Jurkat, Clone E6-1 (cell line): ENCODE results near the gene SMYD3.

Source experiments
- DNase-seq: peaks from one replicate; pipeline ENCODE4 v3.0.0-alpha.2; 2011; ENCODE audit warnings: low read depth, low spot score
- H3K4me3 ChIP-seq: 2 replicates; pipeline ENCODE4 v1.5.1; 2011; ENCODE audit warnings: mild to moderate bottlenecking, low read length, control low read depth, moderate library complexity

The SMYD3 gene

DNA sequence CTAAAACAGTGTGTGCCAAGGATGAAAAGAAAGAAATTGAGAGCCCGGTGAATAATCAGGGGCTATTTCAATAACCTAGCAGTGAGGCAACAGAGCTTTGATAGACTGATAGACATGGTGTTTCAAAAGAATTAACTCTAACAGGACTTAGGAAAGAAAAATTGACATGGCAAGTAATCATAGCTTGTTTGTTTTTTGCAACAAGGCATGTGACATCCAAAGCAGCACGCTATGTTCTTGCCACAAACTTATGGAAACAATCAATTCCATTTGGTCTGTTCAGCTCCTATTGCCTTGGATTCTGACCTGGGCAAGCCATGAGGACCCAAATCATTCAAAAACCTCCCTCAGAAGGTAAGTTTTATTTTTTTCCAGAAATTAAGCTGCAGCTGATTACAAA lies 608.5 kb downstream of the SMYD3 start:
- no peak for DNase-seq
- H3K4me3 ChIP-seq: no peak overlapping the region

DNA sequence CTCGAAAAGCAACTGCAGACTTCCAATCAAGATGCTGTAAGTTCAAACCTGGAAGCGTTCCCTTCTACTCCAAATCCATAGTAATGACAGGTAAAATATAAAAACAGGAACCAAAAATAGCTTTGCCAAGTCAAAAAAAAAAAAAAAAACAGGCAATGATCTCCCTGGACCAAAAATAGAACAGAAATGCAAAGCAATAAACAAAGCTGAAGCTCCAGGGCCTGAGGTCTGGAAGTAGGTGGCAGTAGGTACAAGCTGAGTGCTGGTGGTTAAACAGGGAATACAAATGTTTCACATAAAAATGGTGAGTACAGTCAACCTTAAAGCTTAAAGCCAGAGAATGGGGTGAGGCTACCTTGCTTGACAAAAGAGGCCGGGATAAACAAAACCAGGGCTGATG lies 610.8 kb downstream of the SMYD3 start:
- no peak for DNase-seq
- H3K4me3 ChIP-seq: no peak overlapping the region

DNA sequence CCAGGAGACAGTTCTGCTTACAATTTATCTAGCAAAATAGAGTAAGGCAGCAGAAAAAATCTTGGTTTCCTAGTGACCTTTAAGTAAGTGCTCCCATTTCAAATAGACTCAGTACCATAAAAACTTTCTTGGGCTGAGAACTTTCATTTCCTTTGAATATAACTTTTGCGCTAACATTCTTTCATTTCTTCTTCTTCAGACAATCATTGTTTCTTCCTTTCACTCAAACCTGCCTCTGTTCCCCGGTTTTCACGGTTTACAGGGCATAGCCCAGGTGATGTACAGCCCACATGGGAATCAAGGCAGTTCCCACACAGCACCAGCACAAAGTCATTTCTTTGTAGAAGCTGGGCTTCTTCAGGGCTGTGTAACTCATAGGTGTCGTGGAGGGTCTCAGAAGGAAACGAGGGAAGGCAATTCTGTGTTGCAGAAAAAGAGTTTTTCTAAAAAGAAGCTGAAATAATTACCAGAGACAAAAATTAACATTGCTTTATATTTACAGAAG lies 611.6 kb downstream of the SMYD3 start:
- no peak for DNase-seq
- H3K4me3 ChIP-seq: no peak overlapping the region

DNA sequence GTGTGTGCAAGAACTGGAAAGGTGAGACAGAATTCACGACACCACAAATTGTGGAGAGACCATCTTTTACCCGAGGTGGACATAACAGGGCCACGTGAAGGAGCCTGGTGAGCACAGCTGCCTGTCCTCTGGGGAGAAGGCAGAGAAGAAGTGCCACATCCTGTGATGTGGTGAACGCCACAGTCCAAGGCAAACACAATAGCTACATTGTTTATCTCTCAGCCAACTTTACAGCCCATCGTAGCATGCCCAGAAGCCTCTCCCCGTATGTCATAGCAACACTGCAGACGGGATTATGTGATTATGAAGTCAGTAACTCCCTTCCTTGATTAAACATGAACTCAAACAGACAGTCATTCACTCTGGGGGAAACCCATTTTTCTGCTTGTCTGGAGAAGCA lies 612.2 kb downstream of the SMYD3 start:
- no peak for DNase-seq
- H3K4me3 ChIP-seq: no peak overlapping the region

DNA sequence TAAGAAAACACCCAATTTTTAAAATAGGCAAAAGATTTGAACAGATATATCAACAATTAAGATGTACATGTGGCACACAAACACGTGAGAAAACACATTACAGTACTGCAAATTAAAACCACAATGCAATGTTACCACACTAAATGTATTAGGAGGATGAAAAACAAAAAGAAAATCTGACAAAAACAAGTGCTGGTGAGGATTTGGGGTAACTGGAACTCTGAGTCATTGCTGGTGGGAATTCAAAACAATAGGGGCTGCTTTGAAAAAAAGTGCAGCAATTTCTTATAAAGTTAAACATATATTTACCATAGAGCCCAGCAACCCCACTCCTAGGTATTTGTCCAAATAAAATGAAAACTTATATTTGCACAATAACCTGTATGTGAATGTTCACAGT lies 614.1 kb downstream of the SMYD3 start:
- no peak overlapping the region for H3K4me3 ChIP-seq
- no peak for DNase-seq

DNA sequence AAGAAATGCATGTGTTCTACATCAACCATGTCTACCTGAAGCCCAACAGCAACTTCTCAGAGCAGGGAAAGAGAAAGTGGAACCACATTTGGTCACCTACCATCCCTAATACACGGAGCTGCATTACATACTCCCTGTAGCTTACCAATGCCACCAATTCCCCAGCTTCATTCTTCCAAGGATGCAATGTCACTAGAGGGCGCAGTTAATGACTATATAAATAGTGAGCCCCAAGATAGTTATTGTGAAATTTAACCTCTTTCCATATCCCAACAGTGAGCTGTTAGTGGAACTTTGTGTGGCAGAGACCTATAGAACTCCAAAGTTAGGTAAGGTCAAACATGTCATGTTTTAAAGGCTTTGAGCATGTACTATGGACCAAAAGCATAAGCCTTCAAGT lies 618.3 kb downstream of the SMYD3 start:
- peak; percentile 46 for DNase-seq
- no peak overlapping the region for H3K4me3 ChIP-seq

DNA sequence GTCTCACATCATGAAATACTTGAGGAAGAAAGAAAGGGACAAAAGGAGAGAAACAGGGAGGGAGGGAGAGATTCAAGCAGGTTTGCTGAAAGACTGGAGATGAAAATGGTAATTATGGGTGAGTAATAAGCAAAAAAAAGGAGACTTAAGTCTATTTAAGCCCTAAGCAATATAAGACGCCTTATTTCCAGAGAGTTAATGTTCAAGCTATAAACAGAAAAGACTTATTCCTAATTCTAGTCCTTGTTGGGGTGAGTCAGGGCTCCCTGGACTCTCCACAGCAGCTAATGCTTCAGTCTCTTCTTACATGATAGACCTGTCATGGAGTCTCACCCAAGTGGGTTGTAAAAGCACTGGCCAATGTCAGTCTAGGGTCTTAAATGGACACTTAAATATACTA lies 619.2 kb downstream of the SMYD3 start:
- H3K4me3 ChIP-seq: no peak overlapping the region

DNA sequence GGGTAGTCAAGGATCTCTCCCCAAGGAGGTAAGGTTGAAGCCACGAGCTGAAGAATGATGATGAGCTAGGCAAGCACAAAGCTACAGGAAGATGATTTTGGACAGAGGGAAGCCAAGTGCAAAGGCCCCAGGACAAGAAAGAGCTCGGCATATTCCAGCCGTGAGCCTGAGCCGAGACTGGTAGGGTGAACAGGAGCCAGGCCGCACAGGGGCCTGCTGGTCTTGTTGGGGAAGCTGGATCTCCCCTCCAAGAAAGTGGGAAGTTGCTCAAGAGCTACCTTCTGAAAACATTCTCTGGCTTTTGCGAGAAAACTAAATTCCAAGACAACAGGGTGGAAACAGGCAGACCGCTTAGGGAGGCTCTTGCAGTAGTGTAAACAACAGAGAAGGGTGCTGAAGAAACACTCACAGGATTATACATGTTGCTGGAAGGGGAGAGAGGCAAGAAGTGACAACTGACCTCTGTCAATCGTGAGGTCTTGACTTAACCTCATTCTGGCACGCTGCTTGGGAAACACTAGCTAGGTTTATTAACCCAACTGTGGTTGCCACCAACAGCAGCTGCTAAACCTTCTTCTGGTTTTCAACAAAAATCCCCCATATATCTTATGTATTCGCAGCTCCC lies 625.2 kb downstream of the SMYD3 start:
- DNase-seq: no peak
- no peak overlapping the region for H3K4me3 ChIP-seq

More for the DNA sequence above, 619.2 kb downstream of the SMYD3 start:
- no peak for DNase-seq

DNA sequence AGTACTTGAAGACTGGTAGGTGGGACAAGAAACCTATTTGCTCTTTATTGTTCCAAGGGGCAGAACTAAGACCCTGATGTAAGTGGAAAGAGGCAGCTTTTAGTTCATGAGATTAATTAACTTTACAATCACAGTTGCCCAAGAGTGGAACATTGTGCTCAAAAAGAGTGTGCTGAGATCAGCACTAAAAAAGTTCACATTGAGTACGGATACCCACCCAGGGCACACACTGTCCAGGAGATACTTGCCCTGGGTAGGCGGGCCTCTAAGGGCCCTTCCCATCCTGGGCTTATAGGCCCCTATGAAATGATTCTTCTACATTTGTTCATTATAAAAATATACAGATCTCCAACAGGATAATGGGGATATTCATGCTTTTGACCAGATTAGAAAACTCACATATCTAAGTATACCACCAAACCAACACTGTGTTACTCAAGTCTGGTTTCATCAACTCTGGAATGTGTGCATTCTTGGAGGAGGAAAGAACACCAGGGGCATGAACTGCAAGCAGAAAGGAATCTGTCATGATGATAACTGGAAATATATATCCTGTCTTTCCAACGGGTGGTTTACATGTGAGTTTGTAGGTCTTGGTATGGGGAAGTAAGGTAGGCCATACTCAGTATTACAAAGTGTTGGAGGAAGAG lies 626.2 kb downstream of the SMYD3 start:
- DNase-seq: no peak

DNA sequence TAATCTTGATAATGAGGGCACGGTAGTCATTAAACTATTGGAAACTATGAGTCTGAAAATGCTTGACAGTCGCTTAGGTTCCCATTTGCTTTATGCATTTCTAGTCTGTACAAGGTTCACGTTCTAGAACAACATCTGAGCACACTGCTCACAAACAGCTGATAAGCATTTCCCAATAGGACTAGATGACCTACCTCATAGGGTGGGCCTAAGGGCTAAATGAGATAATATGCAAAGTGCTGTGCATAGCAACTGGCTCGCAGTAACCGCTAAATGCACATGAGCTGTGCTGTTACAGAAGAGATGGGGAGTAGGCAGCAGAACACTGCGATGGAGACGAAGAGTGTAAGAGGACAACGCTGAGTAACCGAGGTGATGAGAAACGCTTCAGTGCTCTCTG lies 628.0 kb downstream of the SMYD3 start:
- H3K4me3 ChIP-seq: no peak overlapping the region

More for the DNA sequence above, 626.2 kb downstream of the SMYD3 start:
- H3K4me3 ChIP-seq: no peak overlapping the region

DNA sequence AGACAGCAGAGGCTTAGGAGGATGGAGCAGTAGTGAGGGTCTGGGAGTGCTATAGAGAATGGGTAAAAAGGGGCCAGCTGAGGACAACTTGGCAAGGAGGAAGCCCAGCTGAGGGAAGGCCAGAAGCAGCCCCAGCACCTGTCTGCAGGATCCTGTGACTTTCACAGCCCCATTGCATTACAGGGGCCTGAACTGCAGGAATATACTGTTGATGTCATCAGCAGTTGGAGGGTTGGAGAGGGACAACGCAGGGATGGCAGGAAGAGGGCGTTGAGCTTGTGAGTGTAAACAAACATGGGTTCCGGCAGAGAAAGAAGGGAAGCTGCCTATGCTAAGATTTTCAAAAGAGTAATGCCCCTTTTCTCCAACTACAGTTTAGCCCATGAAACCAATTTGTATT lies 628.5 kb downstream of the SMYD3 start:
- H3K4me3 ChIP-seq: no peak overlapping the region
- no peak for DNase-seq

More for the DNA sequence above, 628.0 kb downstream of the SMYD3 start:
- no peak for DNase-seq

DNA sequence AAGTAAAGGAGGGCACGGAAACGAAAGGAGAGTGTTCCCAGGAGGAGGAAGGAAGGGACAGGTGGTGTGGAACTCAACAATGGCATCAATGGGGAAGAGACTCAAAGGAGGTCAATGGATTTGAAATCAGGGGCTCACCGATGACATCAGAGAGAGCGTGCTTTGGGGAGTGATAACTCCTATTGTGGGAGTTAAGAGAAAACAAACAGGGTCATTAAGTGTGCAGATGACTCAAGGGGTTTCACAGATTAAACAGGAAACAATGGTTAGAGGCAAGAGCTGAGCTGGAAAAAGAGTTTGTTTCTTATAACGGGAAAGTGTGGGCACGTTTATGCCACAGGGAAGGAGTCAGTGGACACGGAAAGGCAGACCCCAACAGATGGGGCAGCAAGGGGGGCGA lies 629.1 kb downstream of the SMYD3 start:
- H3K4me3 ChIP-seq: no peak overlapping the region
- DNase-seq: no peak

DNA sequence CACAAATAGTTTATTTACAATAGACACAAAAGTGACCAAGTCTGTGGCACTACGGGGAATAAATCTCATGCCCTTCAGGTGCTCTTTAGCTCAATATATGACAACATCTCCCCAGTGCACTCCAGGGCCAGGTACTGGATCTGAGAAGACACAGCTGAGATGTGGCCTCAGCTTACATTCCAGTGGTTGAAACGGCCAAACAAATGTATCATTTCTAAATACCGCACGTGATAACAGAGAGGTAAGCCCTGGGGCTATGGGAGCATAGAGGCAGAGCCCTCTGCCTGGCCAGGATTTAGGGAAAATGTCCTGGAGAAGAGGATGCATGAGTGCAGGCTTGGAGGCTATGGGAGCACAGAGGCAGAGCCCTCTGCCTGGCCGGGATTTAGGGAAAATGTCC lies 630.5 kb downstream of the SMYD3 start:
- no peak overlapping the region for H3K4me3 ChIP-seq
- no peak for DNase-seq

DNA sequence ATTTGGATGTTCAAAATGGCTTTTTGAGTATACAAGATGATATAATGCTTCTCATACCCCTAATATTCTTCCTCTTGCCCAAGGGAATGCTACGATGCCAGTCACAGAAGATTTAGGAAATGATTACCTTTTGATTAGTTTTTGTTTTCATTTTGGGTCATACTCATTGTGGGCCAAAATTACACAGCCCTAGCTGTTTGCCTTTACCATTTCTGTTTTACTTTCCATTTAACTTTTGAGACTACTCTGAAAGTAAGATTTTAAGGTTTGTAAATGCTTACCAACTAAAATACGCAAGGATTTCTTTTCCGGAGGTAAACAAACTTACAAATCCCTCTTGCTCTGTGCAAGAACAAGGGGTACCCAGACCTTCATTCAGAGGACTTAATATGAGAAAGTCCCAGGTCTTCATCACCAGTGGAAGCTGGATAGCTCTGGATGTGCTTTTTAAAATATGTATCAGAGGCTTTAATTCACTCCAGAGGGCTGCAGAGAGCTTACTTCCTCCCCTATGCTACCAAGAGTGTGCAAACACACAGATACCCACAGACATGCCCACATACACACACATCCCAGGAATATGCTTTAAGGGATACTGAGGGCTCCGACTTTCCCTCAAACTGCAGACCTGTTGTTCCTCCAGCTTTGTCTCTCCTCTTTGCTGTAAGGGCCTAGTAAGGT lies 631.4 kb downstream of the SMYD3 start:
- no peak overlapping the region for H3K4me3 ChIP-seq
- DNase-seq: no peak

DNA sequence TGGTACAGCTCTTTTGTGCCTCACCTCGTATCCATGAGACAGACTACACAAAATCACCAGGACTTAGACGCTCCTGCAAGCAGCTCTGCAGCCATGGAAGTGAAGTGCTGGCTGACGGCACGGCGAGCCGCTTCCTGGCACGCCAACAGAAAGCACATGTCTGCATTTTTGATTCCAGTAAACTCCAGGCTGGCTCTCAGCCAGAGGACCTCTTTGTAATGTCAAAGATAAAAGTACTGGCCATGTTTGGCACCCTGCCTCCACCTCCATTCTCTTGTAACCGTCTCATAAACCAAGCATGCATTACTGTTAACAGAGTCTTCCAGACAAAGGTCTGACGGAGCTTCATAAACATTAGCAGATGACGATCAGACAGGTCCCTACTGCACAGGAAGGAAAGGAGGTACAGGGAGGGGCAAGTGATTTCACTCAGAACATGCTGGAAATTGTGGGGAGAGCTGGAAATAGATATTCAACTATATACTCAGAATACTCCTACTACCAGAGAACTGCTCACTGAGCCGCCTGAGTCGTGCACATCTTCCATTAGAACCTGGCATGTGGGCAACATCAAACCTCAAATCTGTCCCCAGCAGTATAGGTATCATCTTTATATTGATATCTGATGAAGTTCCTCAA lies 632.0 kb downstream of the SMYD3 start:
- no peak for DNase-seq
- no peak overlapping the region for H3K4me3 ChIP-seq

DNA sequence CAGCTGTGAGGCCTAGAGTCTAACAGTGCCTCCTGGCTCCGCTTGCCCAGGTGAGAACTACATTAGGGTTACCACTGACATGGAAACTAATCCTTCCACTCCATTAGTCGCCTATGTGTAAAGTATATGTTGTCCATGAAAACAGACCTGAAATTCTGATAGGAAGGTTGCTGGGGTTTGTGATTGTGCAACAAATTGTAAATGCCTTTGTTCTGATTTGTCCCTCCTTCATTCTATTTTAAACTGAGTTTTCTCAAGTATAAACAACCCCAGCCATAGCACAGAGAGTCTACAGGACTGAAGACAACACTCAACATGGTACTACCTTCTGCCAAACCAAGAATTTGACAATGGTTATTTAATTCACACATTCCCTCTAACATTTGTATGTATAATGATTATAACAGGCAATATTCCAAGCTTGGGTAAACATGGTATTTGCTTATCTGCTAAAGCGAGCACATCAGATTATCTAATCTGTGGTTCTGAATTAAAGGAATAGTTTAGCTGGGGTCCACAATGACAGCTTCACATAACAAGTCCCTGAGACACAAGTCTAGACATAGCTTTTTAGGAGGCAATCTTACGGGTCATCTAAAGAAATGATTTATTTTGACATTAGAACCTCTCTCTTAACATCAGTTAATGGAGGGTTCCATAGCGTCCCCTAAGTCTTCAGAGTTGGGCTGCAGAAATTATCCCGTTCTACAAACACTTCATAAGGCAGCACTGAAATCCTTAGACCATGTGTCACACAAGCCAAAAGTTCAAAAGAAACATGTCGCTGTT lies 633.0 kb downstream of the SMYD3 start:
- no peak for DNase-seq
- no peak overlapping the region for H3K4me3 ChIP-seq

DNA sequence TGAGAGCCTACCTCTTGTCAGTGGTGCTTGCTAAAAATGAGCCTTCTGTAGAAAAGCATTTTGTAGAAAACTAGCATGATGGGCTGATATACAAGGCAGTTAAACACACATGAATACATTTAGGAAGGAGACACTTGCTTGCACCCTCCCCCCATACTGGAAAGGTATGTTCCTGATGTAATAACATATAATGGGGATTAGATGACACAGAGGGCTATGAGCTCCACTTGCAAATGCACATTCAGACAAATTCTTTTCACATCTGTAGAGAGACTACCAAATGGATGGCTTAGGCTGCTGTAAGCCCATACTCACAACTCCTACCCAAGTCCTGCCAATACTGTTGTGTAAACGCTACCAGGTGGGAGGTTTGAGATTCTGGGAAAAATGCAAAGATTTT lies 634.0 kb downstream of the SMYD3 start:
- no peak for DNase-seq
- no peak overlapping the region for H3K4me3 ChIP-seq

DNA sequence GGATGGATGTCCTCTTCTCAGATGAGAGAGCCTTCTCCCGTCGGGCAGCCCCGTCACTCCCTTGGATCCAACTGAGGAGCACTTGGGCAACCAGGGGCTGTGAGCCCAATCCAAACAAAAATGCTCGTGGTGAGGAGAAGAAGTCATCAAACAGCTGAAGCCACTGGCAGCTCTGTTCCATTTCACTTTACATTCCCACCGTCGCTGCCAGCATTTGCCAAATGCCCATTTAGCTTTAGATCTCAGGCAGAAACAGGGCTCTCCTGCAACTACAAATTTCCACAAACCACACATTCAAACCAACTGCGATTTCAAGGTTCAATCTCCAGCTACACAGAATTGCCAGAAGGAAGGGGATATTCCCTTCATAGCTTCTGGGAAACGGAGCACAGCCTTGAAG lies 634.6 kb downstream of the SMYD3 start:
- H3K4me3 ChIP-seq: no peak overlapping the region

DNA sequence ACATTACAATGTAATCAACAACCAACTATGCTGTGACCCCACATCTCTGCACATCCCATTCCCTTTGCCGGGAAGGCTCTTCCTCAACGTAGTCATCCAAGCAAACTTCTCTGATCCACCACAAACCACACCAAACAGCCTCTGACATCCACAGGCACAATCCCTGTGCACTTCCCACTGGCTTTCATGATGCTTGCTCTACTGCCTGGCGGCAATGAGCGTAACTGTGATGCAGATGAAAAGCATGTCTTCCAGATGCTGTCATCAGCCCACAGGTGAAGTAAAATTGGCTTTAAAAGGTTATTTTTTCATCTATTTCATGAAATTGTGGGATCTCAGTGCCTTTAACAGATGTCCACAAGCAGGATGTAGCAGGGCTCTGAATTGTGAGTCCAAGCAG lies 635.2 kb downstream of the SMYD3 start:
- H3K4me3 ChIP-seq: no peak overlapping the region
- DNase-seq: no peak

More for the DNA sequence above, 634.6 kb downstream of the SMYD3 start:
- DNase-seq: no peak
